GM18498 (cell line): ENCODE measurements around the gene SPP2.

Experiments
- ATAC-seq: cut with Tn5 transposase; IDR thresholded peaks from one replicate; pipeline ENCODE4 v1.9.1; 2021; ENCODE audit warnings: mild to moderate bottlenecking, moderate library complexity; ENCODE audit not compliant: unreplicated experiment

Gene SPP2, protein sequence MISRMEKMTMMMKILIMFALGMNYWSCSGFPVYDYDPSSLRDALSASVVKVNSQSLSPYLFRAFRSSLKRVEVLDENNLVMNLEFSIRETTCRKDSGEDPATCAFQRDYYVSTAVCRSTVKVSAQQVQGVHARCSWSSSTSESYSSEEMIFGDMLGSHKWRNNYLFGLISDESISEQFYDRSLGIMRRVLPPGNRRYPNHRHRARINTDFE

DNA sequence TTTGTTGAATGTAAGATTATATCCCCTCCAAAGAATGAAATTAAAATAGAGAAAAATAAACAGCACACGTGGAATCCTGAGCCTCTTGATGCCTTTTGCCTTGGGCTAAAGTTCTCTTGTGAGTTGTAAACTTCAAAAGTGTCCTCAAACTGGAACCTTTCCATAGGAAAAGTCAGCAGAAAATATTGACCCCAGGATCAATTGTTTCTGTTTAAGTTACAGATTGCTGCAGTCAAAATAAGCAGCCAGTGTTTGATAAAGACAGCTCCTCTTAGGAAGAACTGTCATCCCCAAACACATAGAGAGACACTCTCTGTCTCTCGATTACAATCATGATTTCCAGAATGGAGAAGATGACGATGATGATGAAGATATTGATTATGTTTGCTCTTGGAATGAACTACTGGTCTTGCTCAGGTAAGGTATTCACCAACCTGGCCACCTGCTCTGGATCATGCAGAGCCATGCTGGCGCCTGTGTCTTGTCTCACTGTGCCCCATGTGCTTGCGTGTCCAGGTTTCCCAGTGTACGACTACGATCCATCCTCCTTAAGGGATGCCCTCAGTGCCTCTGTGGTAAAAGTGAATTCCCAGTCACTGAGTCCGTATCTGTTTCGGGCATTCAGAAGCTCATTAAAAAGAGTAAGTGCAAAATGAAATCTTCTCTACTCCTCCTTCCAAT, at the start of gene SPP2:
Gene SPP2, plus strand, starts transcription at position 248 of the 681 bp plus-strand sequence. Its CDS starts 85 bp downstream, at position 333.
- no peak for ATAC-seq

DNA sequence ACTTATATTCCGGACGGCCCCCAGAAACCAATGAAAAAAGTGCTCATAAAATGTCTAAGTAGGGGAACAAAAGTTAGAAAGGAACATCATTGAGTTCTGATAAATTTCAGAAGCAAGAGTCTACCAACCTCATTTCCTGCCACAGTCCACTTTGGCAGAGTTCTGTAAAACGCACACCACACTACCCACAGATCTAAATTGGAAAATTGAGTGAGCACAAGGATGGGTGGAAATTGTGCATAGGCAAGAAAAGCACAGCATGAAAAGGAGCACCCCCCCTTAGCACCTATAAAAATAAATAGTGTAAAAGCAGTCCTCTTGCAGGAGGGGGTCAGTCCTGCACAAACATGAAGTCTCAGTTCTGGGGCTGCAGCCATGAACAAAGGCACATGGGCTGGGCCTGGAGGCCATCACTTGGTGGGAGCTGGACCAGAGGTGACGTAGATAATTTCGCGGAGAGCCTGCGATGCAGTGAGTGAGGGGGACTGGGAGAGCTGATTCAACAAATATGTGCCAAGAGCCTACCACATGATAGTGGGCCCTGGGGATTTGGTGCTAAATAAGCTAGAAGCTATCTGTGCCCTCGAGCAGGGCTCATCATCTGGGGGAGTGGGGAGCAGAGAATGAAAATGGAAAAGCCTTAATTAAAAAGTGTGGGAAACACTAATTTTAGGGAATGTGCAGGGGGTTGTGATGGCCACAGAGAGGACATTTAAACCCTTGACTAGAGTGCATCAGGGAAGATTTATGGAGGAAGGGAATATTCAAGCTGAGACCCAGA, 48.9 kb upstream of the SPP2 start:
- no peak for ATAC-seq

DNA sequence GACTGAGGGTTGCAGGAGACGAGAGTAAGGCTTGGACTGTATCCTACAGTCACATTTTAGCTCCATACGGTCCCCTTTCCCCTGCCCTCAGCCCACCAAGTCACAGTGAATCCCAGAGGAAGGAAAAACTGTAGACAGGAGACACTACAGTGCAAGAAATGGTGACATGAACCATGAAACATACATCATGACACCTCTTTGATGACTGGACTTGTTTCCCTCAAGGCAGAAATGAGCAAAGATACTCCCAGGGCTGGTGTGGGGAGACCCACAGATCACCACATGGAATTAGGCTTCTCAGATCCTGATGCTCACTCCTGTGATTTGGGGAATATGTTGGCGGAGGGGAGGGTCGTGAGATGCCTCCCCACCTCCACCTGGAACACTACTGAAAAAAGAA, 48.2 kb upstream of the SPP2 start:
- ATAC-seq = no peak

DNA sequence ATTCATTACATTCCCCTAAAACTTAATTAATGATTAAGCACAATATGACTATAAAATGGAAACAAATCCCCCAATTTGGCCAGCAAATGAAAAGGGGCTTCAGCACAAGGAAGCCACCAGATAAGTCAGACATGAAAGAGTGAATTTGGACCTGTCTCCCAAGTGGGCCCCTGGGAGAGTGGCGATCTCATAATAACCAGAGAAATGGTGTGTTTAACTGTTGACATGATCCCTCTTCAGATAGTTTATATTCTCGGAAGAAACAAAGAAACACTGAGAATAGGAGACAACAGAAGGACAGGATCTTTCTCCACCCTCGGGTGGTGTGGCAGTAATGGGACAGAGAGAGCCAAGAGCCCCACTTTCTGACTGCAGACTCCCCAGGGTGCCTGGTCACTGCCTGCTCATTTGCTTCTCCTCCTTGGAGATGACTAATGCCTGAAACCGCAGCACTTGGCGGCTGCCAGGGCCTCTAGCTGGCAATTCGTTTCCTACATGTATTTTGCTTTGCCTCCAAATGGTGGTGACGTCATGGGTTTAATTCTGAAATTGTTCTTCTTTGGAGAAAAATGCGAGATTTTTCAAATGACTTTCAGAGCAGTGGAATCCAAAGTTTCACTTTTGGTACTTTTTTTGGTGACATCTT, 46.4 kb upstream of the SPP2 start:
- no peak for ATAC-seq

DNA sequence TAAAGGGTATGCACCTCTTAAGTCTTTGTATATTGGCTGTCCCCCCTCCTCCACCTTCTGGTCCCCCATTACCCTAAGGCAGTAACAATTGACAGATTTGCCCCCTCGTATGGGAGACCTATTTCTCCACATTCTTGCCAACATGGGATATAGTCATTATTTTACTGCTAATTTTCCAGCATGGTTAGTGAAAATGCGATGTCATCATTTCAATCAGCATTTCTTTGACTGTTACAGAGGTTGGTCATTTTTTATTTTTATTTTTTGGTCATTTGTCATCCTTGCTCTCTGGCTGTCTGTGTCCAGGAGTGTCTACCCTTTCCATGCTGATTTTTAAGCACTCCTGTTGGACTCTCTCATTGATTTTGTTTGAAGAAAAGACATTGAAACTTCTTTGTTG, 45.4 kb upstream of the SPP2 start:
- ATAC-seq = no peak

DNA sequence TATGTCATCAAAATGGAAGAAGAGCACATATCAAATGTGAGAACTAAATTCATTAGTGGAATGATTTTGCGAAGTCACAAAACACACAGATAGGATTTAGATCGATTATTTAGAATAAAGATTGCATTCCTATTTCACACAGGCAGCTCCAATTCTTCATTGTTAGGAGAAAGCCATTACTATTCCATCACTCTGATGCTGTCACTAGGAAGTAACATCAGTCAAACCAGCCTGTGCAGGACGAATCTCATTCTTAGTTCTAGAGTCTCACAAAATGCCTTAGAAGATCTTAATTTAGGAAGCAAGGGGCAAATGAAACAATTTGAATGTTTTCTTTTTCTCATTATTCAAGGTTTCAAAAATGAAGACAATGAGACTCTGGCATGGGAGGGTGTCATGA, 44.0 kb upstream of the SPP2 start:
- no peak for ATAC-seq

DNA sequence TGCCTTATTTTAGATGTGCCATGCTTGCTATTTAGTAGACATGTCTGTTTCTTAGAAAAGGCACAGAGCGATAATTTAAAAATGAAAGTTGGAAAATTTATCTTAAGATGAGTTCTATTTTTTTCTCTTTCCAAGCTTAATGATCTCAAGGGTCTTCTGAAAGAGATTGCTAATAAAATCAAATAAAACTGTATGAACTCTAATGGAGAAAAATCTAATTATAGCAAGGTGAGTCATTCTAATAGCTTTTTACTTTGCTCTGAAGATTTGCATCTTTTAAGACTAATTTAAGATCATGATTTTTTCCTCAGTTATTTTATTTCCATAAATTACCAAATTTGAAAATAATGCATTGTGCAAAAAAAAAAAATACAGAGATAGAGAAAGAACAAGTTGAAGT, 36.1 kb upstream of the SPP2 start:
- no peak for ATAC-seq

DNA sequence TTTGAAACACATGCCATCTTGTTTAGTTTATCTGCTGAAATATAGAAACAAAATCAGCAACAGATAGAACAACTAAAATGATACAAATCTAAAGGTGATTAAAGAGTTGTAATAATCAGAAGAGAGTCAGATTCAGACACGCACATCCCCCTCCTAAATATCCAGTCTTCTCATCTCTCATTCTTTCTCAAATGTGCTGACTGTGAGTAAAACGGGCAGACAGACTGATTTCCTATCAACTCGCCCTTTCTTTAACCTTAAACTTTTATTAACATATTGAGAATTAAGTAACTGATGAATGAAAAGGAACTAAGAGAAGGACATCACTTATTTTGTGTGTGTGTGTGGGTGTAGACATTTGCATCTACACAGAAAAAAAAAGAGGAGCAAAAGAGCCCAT, 34.6 kb upstream of the SPP2 start:
- no peak for ATAC-seq

DNA sequence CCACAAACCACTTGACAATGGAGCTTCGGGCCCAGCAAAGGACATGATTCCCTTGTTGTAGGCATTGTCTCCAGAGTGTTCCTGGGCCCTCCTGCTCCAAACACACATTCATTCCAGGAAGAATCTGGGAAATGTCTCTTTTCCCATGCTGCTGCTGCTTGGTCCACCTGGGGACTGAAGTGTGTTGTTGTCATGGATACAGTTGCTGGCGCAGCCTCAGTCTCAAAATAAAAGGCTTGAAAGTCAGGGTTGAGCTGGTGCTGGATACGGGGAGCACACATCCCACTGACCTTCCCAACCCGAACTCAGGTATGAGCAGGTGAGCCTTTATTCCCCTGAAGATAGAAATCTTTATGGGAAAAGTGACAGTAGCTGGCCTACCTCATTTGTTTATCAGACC, 30.6 kb upstream of the SPP2 start:
- no peak for ATAC-seq

DNA sequence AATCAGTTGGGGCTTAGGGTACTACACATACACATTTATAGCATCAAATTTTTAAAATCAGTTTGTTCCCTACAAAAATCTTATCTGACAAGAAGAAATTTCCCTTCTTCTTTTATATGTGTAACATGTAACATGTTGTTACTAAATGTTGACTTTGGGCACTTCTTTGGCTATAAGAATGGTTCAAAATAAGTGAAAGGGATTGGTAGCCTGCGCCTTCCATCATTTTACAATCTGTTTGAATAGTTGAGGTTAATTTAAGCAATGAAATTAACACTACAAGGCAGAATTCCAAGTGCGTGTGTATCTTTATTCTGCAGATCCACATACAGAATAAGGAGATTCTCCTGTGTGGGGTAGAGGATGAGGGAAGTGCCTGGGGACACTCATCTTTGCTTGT, 30.2 kb upstream of the SPP2 start:
- no peak for ATAC-seq

DNA sequence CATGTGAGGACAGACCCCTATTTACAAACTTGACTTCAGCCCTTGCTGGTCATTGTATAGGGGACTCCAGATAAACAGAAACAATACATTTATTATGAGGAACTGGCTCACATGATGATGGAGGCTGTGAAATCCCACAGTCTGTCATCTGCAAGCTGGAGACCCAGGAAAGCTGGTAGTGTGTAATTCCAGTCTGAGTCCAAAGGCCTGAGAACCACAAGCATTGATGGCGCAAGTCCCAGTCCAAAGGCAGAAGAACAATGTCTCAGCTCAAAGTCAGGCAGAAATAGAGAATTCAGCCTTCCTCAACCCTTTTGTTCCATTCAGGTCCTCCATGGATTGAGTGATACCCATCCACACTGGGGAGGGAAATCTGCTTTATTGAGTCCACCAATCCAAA, 28.1 kb upstream of the SPP2 start:
- no peak for ATAC-seq

DNA sequence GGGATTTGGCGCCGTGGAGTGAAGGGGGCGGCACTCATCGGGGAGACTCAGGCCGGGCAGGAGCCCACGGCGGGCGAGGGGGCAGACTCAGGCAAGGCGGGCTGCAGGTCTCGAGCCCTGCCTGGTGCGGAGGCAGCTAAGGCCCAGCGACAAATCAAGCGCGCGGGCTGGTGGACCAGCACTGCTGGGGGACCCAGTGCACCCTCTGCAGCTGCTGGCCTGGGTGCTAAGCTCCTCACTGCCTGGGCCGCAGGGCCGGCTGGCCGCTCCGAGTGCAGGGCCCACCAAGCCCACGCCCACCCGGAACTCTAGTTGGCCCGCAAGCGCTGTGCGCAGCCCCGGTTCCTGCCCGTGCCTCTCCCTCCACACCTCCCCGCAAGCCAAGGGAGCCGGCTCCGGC, 26.2 kb upstream of the SPP2 start:
- no peak for ATAC-seq

DNA sequence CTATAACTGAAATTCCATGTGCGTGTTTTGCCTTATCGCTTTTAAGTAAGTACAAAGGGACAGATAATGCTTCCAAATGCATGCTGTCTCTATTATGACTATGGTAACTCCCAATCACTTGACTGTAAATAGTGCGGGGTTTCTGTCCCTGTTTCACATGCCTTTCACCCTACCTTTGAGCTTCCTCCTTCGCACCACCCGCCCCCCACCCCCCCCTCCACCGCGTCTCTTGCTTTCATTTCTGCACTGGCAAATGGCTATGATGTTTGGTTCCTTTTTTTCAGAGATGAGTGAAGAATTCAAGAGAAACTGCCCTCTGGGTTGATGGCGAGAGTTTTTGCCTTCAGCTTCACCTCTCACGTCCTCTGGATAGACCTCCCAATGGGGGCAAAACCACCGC, 25.0 kb upstream of the SPP2 start:
- peak; percentile 64 for ATAC-seq

DNA sequence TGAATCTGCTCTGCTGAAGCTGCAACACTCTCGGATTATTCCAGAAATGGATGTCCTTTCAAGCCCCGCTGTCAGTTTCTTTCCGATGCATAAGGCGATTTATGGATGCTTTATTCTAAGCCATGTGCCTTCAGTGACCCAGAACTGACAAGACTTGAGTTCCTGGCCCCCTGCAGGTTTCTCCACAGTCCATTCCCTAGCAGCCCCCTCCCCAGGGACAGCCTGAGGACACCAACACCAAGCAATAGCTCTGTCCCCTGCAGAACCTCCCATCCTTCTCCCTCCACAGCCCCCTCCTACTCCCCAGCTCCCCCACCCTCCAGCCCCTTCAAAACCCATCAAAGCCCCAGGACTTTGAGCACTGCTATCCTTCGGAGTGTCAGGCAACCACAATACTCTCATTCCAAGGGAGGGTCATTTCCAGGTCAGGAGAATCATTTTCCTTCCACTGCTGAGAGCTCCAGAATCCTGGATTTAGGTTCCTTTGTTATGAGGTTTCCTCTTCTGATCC, 24.6 kb upstream of the SPP2 start:
- ATAC-seq = no peak

DNA sequence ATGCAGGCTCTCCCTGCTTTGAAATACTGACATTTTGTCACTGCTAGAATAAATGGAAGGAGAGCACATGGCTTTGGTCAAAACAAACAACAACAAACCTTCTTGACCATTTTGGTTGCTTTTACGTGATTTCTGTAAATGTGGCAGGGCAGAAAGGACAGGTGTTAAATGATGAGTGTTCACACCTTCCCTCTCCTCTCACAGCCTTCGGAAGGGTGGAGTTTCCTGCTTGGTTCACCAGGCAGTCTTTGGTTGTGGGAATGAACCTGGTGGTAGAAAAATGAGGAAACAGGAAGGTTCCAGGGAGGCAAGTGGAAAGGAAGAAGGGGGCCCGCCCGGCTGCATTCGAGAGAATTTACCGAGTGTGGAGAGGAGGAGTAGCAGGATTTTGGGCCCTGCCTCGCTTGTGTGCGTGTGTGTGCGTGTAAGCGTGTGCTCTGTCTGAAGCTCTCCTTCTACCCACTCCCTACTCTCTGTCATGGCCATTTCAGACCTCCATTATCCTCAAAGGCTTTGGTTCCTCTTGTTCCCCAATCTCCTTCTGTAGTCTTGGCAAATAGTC, 23.7 kb upstream of the SPP2 start:
- no peak for ATAC-seq

DNA sequence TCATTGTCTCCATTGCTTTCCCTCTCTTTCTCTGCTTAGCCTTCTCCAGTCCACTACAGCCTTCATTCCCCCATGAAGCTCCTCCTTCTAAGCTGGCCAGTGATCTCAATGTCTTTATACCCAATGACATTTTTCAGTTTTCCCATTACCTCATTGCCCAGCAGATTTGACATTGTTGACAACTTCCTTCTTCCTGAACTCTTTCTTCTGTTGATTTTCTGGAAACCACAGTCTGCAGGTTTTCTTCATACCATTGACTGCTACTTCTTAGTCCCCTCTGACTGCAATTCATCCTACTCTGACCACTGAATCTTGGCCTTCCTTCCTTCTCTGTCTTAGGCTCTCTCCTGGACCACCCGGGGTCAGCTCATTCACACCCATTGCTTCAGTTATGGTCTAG, 22.9 kb upstream of the SPP2 start:
- no peak for ATAC-seq

DNA sequence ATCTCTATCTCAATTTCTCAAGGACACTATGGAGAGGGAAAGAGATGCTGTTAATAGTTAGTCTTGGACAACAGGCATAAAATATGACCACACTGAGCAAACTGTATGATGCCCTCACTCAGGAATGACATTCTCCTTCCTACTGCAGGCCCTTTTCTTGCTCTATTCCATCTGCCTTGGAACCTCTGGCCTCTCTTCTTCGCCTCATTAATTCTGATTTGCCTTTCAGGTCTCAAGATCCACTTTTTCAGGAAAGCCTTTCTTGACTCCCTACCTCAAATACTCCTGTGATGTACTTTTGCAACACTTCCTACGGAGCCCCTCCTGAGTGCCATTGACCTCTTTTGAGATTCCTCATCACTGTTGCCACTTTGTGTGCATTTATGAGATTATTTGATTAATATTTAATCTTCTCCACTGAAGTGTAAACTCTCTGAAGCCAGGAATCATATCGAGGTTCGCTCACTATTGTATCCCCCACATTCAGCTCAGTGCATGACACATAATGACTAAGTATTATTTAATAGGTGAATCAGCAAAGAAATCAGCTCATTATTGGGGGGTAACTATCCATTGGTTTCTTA, 21.3 kb upstream of the SPP2 start:
- no peak for ATAC-seq

DNA sequence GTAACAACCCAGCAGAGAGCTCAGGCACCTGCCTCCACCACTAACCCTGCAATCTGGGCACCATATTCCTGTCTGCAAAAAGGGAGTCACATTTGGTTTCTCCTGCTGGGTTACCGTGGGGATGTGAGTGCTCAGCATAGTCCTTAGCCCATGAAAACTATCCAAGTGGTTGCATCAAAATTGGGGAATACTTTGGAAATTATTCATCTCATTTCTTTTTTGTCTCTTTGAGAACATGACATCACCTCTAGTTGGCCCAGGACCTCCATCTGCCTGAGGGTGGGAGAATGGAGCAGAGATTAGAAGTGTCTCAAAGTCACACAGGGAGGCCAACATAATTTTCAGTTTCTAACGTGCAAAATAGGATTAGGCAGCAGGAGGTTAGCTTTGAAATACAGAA, 19.3 kb upstream of the SPP2 start:
- ATAC-seq = no peak

DNA sequence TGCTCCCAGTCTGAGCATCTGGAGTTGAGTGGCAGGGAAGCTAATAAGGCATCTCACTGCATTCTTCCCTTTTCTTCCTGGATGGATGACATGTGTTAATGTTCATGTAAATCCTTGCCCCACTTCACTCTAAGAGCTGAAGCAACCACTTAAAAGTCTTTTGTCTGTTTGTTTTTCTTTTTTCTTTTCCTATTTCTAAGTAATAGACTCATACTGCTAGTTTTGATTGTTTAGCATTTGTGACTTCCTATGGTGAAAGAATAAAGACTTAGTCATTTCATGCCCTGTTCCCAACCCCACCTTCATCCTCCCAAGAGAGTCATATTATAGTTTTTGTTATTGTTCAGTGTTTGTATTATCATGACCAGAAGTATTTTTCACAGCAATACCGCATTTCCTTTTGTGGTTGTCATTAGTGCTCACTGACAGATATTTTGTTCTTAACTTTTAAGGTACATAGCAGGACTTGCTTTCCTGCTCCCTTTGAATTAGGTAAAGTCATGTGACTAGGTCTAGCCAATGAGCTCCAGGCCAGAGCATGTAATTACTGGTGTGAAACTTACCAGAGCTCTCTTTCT, 18.1 kb upstream of the SPP2 start:
- ATAC-seq = no peak

DNA sequence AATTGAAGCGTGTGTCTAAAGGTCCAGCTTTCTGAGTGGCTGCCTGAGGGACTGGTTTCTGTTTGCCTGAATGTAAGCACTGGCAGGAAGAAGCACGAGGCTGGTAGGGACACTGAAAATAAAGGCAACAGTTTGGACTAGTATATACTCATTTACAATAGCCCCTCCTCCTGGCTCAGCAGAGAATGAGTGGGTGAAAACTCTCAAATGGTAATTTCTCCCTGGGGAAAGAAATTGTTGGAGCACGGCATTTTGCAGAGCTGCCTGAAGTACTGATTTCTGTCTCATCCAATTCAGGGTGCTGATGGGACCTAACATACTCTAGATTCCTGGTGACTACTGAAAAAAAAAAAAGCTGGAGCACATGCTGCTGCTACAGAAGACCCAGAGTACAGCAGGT, 17.3 kb upstream of the SPP2 start:
- no peak for ATAC-seq
